Trophoblast cell (in vitro differentiated cells and primary cell): ENCODE data around the gene GYG1.

Source experiments
- DNase-seq, 2 donors: peaks; one replicate each; pipeline ENCODE4 v3.0.0-alpha.2; 2016
- H2AFZ ChIP-seq: 2 replicates; pipeline ENCODE4 v1.6.1; 2013; ENCODE audit warnings: low read length, moderate library complexity, mild to moderate bottlenecking; ENCODE audit not compliant: insufficient read depth, poor library complexity
- H2AK5ac ChIP-seq: 2 replicates; pipeline ENCODE4 v1.6.1; 2013; ENCODE audit warnings: mild to moderate bottlenecking, low read length
- H2BK120ac ChIP-seq: 2 replicates; pipeline ENCODE4 v1.6.1; 2013; ENCODE audit warnings: low read length, mild to moderate bottlenecking, moderate library complexity; ENCODE audit not compliant: insufficient read depth, poor library complexity
- H2BK12ac ChIP-seq: 2 replicates; pipeline ENCODE4 v1.6.1; 2013; ENCODE audit warnings: mild to moderate bottlenecking, low read length, moderate library complexity
- H2BK5ac ChIP-seq: 2 replicates; pipeline ENCODE4 v1.6.1; 2013; ENCODE audit warnings: low read length, low read depth, moderate library complexity, mild to moderate bottlenecking; ENCODE audit not compliant: poor library complexity
- H3K14ac ChIP-seq: 2 replicates; pipeline ENCODE4 v1.6.1; 2013; ENCODE audit warnings: mild to moderate bottlenecking, low read length
- H3K18ac ChIP-seq: 2 replicates; pipeline ENCODE4 v1.6.1; 2013; ENCODE audit warnings: mild to moderate bottlenecking, low read length
- H3K23ac ChIP-seq: 2 replicates; pipeline ENCODE4 v1.6.1; 2013; ENCODE audit warnings: low read length
- H3K27ac ChIP-seq: 2 replicates; pipeline ENCODE4 v1.5.1; 2013; ENCODE audit warnings: low read depth, mild to moderate bottlenecking, inconsistent platforms, low read length, moderate library complexity
- H3K27me3 ChIP-seq: 2 replicates; pipeline ENCODE4 v1.6.1; 2013; ENCODE audit warnings: inconsistent platforms, mild to moderate bottlenecking, low read length, moderate library complexity; ENCODE audit not compliant: insufficient read depth
- H3K36me3 ChIP-seq, 2 experiments: 1 replicate in 1 of 2; 2 replicates in 1 of 2; pipeline ENCODE4 v1.6.1; 2013; ENCODE audit warnings: low read length in 2 of 2, mild to moderate bottlenecking in 2 of 2, moderate library complexity in 1 of 2; ENCODE audit not compliant: insufficient read depth in 2 of 2, control insufficient read depth in 1 of 2
- H3K4ac ChIP-seq: 2 replicates; pipeline ENCODE4 v1.6.1; 2013; ENCODE audit warnings: low read depth, mild to moderate bottlenecking, low read length, moderate library complexity
- H3K4me1 ChIP-seq, 2 experiments: 1 replicate in 1 of 2; 2 replicates in 1 of 2; pipeline ENCODE4 v1.6.1; 2013; ENCODE audit warnings: low read length in 2 of 2, mild to moderate bottlenecking in 2 of 2, moderate library complexity in 1 of 2; ENCODE audit not compliant: insufficient read depth in 2 of 2, control insufficient read depth in 1 of 2
- H3K4me2 ChIP-seq: 2 replicates; pipeline ENCODE4 v1.6.1; 2013; ENCODE audit warnings: inconsistent platforms, mild to moderate bottlenecking, low read length, moderate library complexity
- H3K4me3 ChIP-seq: 2 replicates; pipeline ENCODE4 v1.5.1; 2013; ENCODE audit warnings: mild to moderate bottlenecking, low read depth, low read length, inconsistent platforms
- H3K79me1 ChIP-seq: one replicate; pipeline ENCODE4 v1.6.1; 2013; ENCODE audit warnings: low read length
- H3K79me2 ChIP-seq: 2 replicates; pipeline ENCODE4 v1.6.1; 2013; ENCODE audit warnings: low read length, mild to moderate bottlenecking; ENCODE audit not compliant: control insufficient read depth, insufficient read depth, poor library complexity
- H3K9ac ChIP-seq: 2 replicates; pipeline ENCODE4 v1.6.1; 2013; ENCODE audit warnings: mild to moderate bottlenecking, low read length
- H3K9me3 ChIP-seq: 2 replicates; pipeline ENCODE4 v1.6.1; 2013; ENCODE audit warnings: low read depth, mild to moderate bottlenecking, control low read depth, inconsistent platforms, low read length; ENCODE audit not compliant: insufficient read depth
- H4K12ac ChIP-seq: 2 replicates; pipeline ENCODE4 v1.6.1; 2013; ENCODE audit warnings: low read depth, mild to moderate bottlenecking, low read length, moderate library complexity
- H4K8ac ChIP-seq: 2 replicates; pipeline ENCODE4 v1.6.1; 2013; ENCODE audit warnings: low read depth, mild to moderate bottlenecking, low read length, moderate library complexity
- H4K91ac ChIP-seq: one replicate; pipeline ENCODE4 v1.6.1; 2013; ENCODE audit warnings: low read depth, mild to moderate bottlenecking, low read length, moderate library complexity
- WGBS: extraction: QIAGEN DNeasy Blood & Tissue Kit; methylation state at CpG from one replicate; pipeline ENCODE4 v1.1.7; 2013; ENCODE audit warnings: missing lambda C conversion rate; ENCODE audit not compliant: insufficient read length, insufficient coverage; ENCODE audit errors: extremely low coverage; 5-methylcytosine and 5-hydroxymethylcytosine counted together

Gene GYG1

GRCh38 chr3:149058602-149059001 is 67.3 kb downstream of the GYG1 start:
- H3K18ac ChIP-seq = no peak overlapping the region
- H3K79me1 ChIP-seq = no peaks in the 10 kb centered on the region
- H3K4ac ChIP-seq = no peak overlapping the region
- WGBS = no CpG with 5 or more reads among the region's 1 CpG
- H2AK5ac ChIP-seq = no peak overlapping the region
- H2BK120ac ChIP-seq = no peak overlapping the region
- no peak overlapping the region for H3K23ac ChIP-seq
- peaks cover 3 to 10% of the 10 kb centered on the region in 2 experiments for H3K36me3 ChIP-seq
- no peak for DNase-seq
- no peak overlapping the region for H4K12ac ChIP-seq
- no peak overlapping the region for H3K4me2 ChIP-seq
- H4K91ac ChIP-seq = no peak overlapping the region
- H2AFZ ChIP-seq = no peak overlapping the region
- H3K27ac ChIP-seq = no peak overlapping the region
- no peaks in the 10 kb centered on the region for H3K27me3 ChIP-seq
- no peaks in the 10 kb centered on the region for H3K4me1 ChIP-seq
- H2BK12ac ChIP-seq = no peak overlapping the region
- H4K8ac ChIP-seq = no peak overlapping the region
- H3K9ac ChIP-seq = no peak overlapping the region
- H2BK5ac ChIP-seq = no peak overlapping the region
- H3K14ac ChIP-seq = no peak overlapping the region
- H3K4me3 ChIP-seq = no peak overlapping the region
- no peaks in the 10 kb centered on the region for H3K9me3 ChIP-seq
- no peaks in the 10 kb centered on the region for H3K79me2 ChIP-seq

GRCh38 chr3:149061776-149062175 is 70.4 kb downstream of the GYG1 start:
- Histone ChIP-seq H3K36me3 (peaks cover 0 to 11% of the 10 kb centered on the region in 2 experiments), H3K4me3 (no peak overlapping the region), H3K14ac (no peak overlapping the region), H3K9me3 (no peaks in the 10 kb centered on the region), H3K79me2 (no peaks in the 10 kb centered on the region), H2AFZ (no peak overlapping the region), H2BK12ac (no peak overlapping the region), H4K8ac (no peak overlapping the region), H3K18ac (no peak overlapping the region), H3K4me2 (no peak overlapping the region), H3K27me3 (no peaks in the 10 kb centered on the region), H2BK5ac (no peak overlapping the region), H3K27ac (no peak overlapping the region), H3K4ac (no peak overlapping the region), H3K9ac (no peak overlapping the region), H3K23ac (no peak overlapping the region), H3K79me1 (no peaks in the 10 kb centered on the region), H2AK5ac (no peak overlapping the region), H4K91ac (no peak overlapping the region), H4K12ac (no peak overlapping the region), H3K4me1 (no peaks in the 10 kb centered on the region), H2BK120ac (no peak overlapping the region)
- no CpG with 5 or more reads among the region's 2 CpGs for WGBS
- DNase-seq = peak in 1 of 2 donors; percentile 38

DNA sequence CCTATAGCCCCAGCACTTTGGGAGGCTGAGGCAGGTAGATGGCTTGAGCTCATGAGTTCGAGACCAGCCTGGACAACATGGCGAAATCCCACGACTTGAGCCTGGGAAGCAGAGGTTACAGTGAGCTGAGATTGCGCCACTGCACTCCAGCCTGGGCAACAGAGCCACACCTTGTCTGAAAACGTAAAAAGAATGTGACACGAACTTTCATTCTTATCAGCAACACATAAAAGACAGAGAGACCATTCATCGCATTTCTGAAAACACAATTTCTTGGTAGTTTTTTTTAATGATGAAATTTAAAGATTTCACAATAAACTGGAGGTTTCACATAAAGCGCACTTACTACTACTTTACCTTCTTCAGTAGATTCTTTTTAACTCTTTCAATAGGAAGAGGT is 76.5 kb downstream of the GYG1 start:
- no peaks in the 10 kb centered on the region for H3K79me2 ChIP-seq
- H3K36me3 ChIP-seq = peaks cover 4 to 7% of the 10 kb centered on the region in 2 experiments
- no peak overlapping the region for H3K9ac ChIP-seq
- no peak overlapping the region for H2BK12ac ChIP-seq
- no peaks in the 10 kb centered on the region for H3K79me1 ChIP-seq
- no peak overlapping the region for H2BK120ac ChIP-seq
- no peak overlapping the region for H2BK5ac ChIP-seq
- peak; percentile 70 to 93 for DNase-seq
- no peak overlapping the region for H4K91ac ChIP-seq
- no peak overlapping the region for H3K27ac ChIP-seq
- H3K4me1 ChIP-seq = no peaks in the 10 kb centered on the region
- no peak overlapping the region for H4K8ac ChIP-seq
- H3K9me3 ChIP-seq = no peaks in the 10 kb centered on the region
- no peak overlapping the region for H3K14ac ChIP-seq
- H3K18ac ChIP-seq = no peak overlapping the region
- H2AK5ac ChIP-seq = no peak overlapping the region
- H4K12ac ChIP-seq = no peak overlapping the region
- no peak overlapping the region for H3K4me3 ChIP-seq
- WGBS = no CpG with 5 or more reads among the region's 8 CpGs
- H3K23ac ChIP-seq = no peak overlapping the region
- H3K27me3 ChIP-seq = no peaks in the 10 kb centered on the region
- H3K4ac ChIP-seq = no peak overlapping the region
- no peak overlapping the region for H3K4me2 ChIP-seq
- H2AFZ ChIP-seq = no peak overlapping the region
